Measurements from ENCODE around the gene ARHGAP35.

GRCh38 chr19:46813839-46814358, 46.9 kb upstream of the ARHGAP35 start:
- TF ChIP-seq CTCF (IDR thresholded peaks at IDR 0.05) (no peak), POLR2A (IDR thresholded peaks at IDR 0.05) (no peak), EP300 (IDR thresholded peaks at IDR 0.05) (no peak), POLR2AphosphoS5 (IDR thresholded peaks at IDR 0.05) (no peak)

Measured in gastroesophageal sphincter (tissue), 3 donors.